Epithelial cell of proximal tubule (primary cell): Measurements from ENCODE around the gene C11orf98. TPM values are rescaled to one million over a fixed set of nuclear protein-coding genes. Genes with fewer than 3 reads are reported as not detected.

Experiments
- DNase-seq: peaks from one replicate; pipeline ENCODE4 v3.0.0-alpha.2; 2011; ENCODE audit warnings: low read depth
- H3K4me3 ChIP-seq: 2 replicates; pipeline ENCODE4 v1.5.1; 2011; ENCODE audit warnings: low read depth, mild to moderate bottlenecking, low read length
- total RNA-seq: library from RNA; depleted of rRNA; stranded (reverse); fragments of >200 nt; gene quantifications from 2 replicates; pipeline ENCODE4 v1.2.3, GENCODE V29; 2015
- TF ChIP-seq, protein P1 (sequence below): conservative IDR thresholded peaks from 2 replicates; pipeline ENCODE4 v1.5.1; 2012; ENCODE audit warnings: low read depth, mild to moderate bottlenecking, low read length

Gene C11orf98
- total RNA-seq, result 125 and 129 TPM in 2 replicates

DNA sequence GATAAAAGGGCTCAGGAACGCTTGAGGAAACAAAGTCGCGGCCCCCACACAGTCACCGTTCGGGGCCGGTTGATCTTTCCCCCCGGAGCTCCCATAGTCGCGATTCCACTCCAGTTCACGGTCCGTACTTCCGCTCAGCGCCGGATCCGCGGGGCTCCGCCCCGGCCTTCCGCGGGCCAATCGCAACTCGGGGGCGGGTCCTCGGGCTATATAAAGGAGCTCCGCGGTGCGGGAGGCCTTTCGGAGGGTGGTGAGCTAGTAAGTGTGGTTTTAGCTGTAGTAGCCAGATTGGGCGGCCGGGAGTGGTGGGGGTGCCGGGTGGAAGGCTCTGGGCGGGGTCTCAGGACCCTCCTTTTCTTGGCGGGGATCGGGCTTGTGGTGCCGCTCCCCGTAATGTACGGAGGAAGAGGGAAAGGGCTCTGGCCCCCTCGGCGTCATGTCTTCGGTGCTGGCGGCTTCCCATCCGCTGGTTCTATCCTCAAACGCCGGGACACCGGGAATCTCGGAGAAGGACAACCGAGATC, at the start of gene C11orf98, which contains the start of gene CSKMT:
Gene C11orf98 (minus strand): TSS at position 136 of the 524 bp plus-strand sequence. CDS start 41 bp downstream, at position 95.
Gene CSKMT (plus strand): TSS at position 238 of the 524 bp plus-strand sequence. CDS start 568 bp downstream, outside the sequence.
- TF ChIP-seq, protein P1, sequence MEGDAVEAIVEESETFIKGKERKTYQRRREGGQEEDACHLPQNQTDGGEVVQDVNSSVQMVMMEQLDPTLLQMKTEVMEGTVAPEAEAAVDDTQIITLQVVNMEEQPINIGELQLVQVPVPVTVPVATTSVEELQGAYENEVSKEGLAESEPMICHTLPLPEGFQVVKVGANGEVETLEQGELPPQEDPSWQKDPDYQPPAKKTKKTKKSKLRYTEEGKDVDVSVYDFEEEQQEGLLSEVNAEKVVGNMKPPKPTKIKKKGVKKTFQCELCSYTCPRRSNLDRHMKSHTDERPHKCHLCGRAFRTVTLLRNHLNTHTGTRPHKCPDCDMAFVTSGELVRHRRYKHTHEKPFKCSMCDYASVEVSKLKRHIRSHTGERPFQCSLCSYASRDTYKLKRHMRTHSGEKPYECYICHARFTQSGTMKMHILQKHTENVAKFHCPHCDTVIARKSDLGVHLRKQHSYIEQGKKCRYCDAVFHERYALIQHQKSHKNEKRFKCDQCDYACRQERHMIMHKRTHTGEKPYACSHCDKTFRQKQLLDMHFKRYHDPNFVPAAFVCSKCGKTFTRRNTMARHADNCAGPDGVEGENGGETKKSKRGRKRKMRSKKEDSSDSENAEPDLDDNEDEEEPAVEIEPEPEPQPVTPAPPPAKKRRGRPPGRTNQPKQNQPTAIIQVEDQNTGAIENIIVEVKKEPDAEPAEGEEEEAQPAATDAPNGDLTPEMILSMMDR, result no peak
- DNase-seq, result no peak
- peak within 1 kb of the TSS; percentile 69 for H3K4me3 ChIP-seq

DNA sequence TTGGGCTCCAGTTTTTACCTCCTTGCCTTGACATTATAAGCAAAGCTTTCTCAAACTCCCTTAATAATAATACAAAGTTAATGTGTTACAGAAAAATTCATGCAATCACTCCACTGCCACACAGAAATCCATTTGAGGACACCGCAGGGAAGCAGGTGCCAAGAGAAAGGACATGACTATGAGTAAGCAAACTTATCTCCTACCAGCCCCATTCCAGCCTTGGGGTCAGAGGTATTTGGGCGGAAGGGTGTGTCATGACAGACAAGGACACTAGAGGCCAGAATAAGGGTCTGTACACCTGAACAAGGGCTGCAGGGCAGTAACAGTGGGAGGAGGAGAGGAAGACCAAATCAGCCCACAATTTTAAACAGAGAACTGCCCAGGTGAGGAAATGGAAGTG, 48.3 kb upstream of the C11orf98 start:
- DNase-seq, result no peak
- TF ChIP-seq, protein P1, result no peak
- H3K4me3 ChIP-seq, result no peak overlapping the region

DNA sequence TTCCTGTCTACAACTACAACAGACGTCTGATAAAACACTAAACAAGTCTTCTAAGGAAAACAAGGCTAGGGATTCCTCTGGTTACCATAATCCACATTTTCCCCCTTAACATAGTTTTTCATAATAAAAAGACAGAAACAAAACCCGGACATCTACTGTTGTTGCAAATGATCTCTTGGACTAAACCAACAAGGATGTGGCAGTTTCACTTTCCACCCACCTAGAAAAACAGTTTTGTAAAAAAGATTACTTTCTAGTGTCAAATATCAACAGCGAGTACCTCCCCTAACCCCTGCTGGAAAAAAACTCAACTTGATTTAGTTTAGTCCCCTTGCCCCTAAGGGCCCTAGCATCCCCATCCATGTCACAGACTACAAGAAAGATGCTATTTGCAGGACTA, 47.9 kb upstream of the C11orf98 start:
- TF ChIP-seq, protein P1, result no peak
- no peak for DNase-seq

DNA sequence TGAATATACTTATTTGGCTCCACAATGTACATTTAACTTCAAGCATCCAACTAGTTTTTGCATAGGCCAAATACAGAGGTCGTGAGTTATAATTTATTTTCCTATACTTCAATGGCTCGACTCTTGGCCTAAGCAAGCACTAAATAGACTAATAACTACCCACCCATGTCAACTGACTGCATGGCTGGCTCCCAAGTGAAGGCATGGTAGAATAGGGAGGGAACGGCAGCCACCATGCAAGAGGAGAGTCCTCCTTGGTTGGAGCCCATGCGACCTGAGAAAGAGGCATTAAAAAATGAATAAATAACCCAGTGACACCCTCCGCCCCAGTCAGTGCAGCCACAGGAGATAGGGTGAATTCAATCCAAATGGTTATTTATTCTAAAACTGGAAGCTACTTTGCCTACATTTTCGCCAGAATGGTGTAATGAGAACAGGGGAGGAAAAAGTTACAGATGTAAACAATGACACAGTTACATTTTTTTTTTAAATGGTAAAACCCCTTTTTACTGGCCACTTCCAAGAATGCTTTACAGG, 47.3 kb upstream of the C11orf98 start:
- no peak overlapping the region for H3K4me3 ChIP-seq
- no peak for DNase-seq
- TF ChIP-seq, protein P1, result no peak

More for the DNA sequence above, 47.9 kb upstream of the C11orf98 start:
- no peak overlapping the region for H3K4me3 ChIP-seq

DNA sequence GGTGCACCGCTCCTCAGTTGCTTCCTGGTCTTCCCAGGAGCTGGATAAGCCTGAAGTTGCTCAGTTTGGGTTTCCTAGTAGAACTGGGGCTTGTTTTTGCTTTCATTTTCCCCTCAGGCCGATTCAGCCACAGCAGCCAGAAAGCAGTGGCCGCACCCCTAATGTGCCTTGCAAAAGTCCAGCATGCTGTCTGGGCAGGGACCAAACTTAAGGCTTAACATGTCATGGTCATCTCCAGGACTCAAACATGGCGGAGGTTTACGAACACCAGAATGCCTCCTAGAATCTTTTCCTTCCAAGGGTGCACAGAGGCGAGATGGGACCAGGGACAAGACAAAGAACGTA, 45.0 kb upstream of the C11orf98 start:
- TF ChIP-seq, protein P1, result no peak
- peak overlapping the region; percentile 62 for H3K4me3 ChIP-seq

DNA sequence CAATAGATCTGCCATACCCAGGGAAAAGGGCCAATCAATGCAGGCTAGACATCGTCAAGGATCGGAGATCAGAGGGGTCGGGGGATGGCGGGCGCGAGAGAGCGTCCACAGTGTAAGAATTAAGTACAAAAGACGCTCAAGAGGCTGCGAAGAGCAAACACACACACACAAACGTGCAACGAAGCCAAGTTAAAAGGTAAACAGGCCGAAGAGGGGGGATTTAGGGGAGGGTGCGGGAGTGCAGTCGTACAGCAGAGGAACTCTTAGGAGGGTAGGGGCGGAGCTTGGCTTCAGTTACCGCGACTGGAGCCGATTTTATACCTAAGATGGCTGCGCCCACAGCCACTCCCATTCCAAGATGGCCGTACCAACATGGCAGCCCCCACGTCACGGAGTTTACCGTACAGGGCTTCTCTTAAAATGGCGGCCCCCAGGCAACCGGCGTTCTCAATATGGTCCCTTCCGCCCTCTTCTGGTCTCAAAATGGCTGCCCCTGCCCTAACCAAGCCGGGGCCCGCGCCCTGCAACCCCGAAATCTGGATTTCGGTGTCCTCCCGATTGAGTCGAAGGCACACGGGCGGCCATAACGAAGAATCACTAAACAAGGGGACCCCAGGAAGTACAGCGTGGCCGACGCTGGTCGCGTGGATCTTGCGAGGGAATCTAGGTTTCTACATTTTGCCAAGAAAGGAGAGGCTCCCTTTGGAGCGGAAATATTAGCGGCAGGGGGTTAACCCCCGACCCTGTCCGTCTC, 44.4 kb upstream of the C11orf98 start:
- H3K4me3 ChIP-seq, result peak overlapping the region; percentile 62
- peak; percentile 74 for DNase-seq
- TF ChIP-seq, protein P1, result no peak

More for the DNA sequence above, 45.0 kb upstream of the C11orf98 start:
- no peak for DNase-seq
